Astrocyte of the cerebellum (primary cell): ENCODE results near the gene PRR35.
"Not testable (repeated sequence)": the region's sequence is repeated elsewhere in the genome, so short reads cannot be mapped to it uniquely, and the experiment has no call there.

Source experiments
- DNase-seq: peaks from one replicate; pipeline ENCODE4 v3.0.0-alpha.2; 2011; ENCODE audit warnings: low read depth
- H3K4me3 ChIP-seq: 2 replicates; pipeline ENCODE4 v1.5.1; 2011; ENCODE audit warnings: mild to moderate bottlenecking, low read depth, low read length, moderate library complexity
- in situ Hi-C: cut with HindIII; loops from 2 replicates; pipeline ENCODE4 v1.10.0; 2017; ENCODE audit warnings: low sequenced_read_pairs
- TF ChIP-seq, protein P1 (sequence below): IDR thresholded peaks from 2 replicates; pipeline ENCODE4 v1.5.1; 2012; ENCODE audit warnings: low read length, low read depth, moderate library complexity, mild to moderate bottlenecking; ENCODE audit errors: missing control alignments

PRR35 gene

GRCh38 chr16:595094-595528 is 34.9 kb downstream of the PRR35 start:
- TF ChIP-seq, protein P1, sequence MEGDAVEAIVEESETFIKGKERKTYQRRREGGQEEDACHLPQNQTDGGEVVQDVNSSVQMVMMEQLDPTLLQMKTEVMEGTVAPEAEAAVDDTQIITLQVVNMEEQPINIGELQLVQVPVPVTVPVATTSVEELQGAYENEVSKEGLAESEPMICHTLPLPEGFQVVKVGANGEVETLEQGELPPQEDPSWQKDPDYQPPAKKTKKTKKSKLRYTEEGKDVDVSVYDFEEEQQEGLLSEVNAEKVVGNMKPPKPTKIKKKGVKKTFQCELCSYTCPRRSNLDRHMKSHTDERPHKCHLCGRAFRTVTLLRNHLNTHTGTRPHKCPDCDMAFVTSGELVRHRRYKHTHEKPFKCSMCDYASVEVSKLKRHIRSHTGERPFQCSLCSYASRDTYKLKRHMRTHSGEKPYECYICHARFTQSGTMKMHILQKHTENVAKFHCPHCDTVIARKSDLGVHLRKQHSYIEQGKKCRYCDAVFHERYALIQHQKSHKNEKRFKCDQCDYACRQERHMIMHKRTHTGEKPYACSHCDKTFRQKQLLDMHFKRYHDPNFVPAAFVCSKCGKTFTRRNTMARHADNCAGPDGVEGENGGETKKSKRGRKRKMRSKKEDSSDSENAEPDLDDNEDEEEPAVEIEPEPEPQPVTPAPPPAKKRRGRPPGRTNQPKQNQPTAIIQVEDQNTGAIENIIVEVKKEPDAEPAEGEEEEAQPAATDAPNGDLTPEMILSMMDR = no peak
- H3K4me3 ChIP-seq = no peak overlapping the region
- in situ Hi-C loops = no loop called here
- no peak for DNase-seq

DNA sequence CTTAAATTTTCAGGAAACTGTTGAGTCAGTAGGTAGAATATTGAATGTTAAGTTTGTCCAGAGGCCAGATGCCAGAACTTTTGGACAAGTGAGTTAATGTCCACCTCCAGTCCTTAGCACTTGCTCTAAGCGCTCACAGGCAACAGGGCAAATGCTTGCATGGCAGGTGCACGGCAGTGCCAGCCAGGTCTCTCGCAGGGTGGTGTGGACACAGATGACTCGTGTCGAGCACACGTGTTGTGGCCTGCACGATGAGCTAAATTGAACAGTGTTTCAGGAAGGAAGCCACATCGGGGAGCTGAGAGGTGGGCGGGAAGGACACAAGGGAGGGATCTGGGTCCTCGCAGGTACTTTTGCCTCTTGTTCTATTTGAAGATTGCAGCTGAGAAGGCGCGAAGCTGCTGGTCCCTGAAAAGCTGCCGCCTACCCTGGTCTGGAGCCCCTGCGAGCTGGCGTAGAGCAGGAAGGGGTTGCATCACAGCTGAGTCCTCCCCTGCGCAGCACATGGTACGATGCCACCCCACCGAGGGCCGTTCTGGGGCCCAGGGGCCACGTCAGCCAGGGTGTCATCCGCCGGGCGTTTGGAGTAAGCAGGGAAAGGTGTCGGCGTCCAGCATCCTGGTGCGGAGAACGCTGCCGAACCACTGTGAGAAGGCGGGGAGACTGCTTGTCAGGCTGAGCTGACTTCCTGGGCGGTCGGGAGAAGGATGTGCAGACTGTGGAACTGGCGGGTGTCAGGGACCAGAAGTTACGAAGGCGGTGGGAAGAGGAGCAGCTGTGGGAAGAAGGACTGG is 35.9 kb downstream of the PRR35 start:
- TF ChIP-seq, protein P1 = no peak
- no peak for DNase-seq
- no peak overlapping the region for H3K4me3 ChIP-seq
- in situ Hi-C loops = no loop called here

DNA sequence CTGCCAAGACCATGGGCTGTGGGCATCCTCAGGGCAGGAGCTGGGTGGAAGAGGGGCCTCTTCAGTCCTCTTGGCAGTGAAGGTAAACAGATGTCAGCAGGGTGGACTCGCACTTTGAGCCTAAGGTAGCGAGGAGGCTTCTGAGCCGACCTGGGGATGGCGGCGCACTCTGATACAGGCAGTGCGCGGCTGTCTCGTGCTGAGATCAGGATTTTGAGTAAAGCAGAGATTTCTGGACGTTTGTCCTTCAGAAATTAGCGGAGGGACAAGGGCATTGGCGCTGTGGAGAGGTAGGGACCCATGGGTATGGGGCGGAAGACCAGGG is 36.5 kb downstream of the PRR35 start:
- in situ Hi-C loops = no loop called here
- TF ChIP-seq, protein P1 = no peak
- H3K4me3 ChIP-seq = no peak overlapping the region
- no peak for DNase-seq

DNA sequence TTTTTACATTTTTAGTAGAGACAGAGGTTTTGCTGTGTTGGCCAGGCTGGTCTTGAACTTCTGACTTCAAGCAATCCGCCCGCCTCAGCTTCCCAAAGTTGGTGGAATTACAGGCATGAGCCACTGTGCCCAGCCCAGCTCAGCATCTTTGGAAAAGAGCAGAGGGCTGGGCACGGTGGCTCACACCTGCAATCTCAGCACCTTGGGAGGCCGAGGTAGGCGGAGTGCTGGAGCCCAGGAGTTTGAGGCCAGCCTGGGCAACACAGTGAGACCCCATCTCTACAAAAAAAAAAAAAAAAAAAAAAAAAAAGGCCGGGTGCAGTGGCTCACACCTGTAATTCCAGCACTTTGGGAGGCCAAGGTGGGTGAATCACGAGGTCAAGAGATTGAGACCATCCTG is 37.5 kb downstream of the PRR35 start:
- DNase-seq, in situ Hi-C loops, H3K4me3 ChIP-seq: not testable (repeated sequence)

DNA sequence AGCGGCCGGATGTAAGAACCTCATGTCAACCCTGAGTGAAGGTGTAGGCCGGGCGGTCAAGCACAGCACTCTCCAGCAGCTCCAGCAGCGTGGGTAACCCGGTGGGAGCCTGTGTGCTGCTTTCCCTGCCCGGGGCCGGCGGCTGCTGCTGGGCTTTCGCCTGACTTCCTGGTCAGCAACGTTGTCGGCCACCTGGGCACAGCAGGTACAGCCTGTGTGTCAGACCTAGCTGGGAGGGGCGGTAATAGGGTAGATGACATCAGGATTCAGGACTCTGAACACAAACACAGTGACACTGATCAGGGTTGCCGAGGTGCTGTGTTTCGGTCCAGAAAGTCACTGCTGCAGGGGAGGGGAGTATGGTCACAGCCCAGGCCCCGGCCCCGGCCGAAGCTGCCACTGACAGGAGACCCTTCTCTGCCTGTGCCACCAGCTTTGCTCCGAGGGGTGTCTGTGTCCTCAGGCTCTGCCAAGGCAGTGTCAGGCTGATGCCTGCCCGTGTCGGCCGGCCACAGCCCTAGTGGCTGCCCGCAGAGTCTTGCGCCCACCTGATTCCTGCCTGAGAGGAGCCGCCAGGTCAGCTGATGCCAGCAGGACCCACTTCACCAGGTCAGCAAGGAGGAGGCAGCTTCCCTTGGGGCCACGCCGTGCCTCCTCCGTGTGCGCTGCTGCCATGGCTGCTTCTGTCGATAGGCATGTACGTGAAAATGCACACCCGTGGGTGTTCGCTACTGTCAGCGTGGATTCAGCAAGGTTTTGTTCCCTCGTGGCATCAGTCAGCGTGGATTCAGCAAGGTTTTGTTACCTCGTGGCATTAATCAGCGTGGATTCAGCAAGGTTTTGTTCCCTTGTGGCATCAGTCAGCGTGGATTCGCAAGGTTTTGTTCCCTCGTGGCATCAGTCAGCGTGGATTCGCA is 38.9 kb downstream of the PRR35 start:
- H3K4me3 ChIP-seq = no peak overlapping the region
- in situ Hi-C loops = no loop called here

DNA sequence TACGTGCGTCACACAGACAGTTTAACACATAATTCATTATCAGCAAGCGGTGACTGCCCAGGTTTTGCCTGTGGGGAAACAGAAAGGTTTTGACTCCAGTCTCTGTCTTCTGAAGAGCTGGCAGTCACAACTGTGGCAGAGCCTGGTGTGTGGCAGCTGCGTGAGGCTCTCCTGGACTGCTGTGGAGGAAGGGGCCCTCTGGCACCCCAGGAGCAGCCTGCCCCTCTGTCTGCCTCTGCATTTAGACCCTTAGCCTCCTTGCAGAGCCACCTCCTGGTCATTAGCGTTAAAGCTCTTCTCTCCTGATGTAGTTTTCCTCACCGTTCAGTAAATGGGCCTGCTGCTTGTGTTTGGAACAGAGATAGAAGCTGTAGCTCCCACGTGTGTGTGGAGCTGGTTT is 40.6 kb downstream of the PRR35 start:
- in situ Hi-C loops = no loop called here
- TF ChIP-seq, protein P1 = peak; percentile 50
- DNase-seq = no peak
- no peak overlapping the region for H3K4me3 ChIP-seq

More for the DNA sequence above, 38.9 kb downstream of the PRR35 start:
- TF ChIP-seq, protein P1 = no peak
- no peak for DNase-seq

DNA sequence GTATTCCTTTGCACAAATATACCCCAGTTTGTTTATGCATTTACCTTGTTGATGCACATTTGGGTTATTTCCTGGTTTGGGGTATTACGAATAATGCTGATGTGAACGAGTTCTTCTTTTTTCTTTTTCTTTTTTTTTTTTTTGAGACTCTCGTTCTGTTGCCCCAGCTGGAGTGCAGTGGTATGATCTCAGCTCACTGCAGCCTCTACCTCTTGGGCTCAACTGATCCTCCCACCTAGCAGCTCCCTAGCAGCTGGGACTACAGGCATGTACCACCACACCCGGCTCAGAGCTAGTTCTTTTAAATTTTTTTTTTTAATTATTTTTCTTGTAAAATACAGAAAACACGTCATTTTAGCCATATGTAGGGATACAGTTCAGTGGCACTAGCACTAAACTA is 43.7 kb downstream of the PRR35 start:
- no peak overlapping the region for H3K4me3 ChIP-seq
- TF ChIP-seq, protein P1 = no peak
- in situ Hi-C loops = no loop called here
- no peak for DNase-seq
